HepG2 (cell line): ENCODE data around the gene STX10. TPM values are rescaled to one million over a fixed set of nuclear protein-coding genes. Genes with fewer than 3 reads are reported as not detected.

Experiments used
- KDM2A ChIP-seq: sonication (generic); formaldehyde crosslinking; IDR thresholded peaks from 2 replicates; pipeline ENCODE4 v1.4.0; 2020; ENCODE audit warnings: low read depth, missing genetic modification reagents, borderline replicate concordance
- MIXL1 ChIP-seq: IDR thresholded peaks from 2 replicates; pipeline ENCODE4 v1.6.1; 2016
- SOX6 ChIP-seq, 2 experiments: fragments of 450-650 bp in 1 of 2; sonication (generic) in 1 of 2; formaldehyde crosslinking in 1 of 2; IDR thresholded peaks; 2 replicates each; pipeline versions ENCODE4 v1.4.0 to v1.6.1; 2017 to 2020; ENCODE audit warnings: antibody characterized with exemption in 1 of 2, mild to moderate bottlenecking in 1 of 2, missing genetic modification reagents in 1 of 2
- SP4 ChIP-seq: sonication (generic); formaldehyde crosslinking; IDR thresholded peaks from 2 replicates; pipeline ENCODE4 v1.8.1; 2023; ENCODE audit warnings: mild to moderate bottlenecking, missing genetic modification reagents
- ZFX ChIP-seq: sonication (generic); formaldehyde crosslinking; IDR thresholded peaks from 2 replicates; pipeline ENCODE4 v1.4.0; 2020; ENCODE audit warnings: mild to moderate bottlenecking, low read depth, missing genetic modification reagents, moderate library complexity
- polyA plus RNA-seq, 8 experiments: library from polyadenylated mRNA; depleted of rRNA in 3 of 8; stranded (reverse) in 7 of 8; unstranded in 1 of 8; fragments of >200 nt; fragmentation: Illumina TruSeq in 4 of 8; extraction: Trizol in 4 of 8; gene quantifications; 2 replicates each; pipeline versions ENCODE4 v1.2.1 to v1.2.3, GENCODE V29; 2011 to 2016; ENCODE audit warnings: low read depth in 4 of 8, missing spikeins in 1 of 8, mixed read lengths in 1 of 8; ENCODE audit not compliant: insufficient read depth in 1 of 8
- total RNA-seq, 5 experiments: library from RNA; depleted of rRNA; stranded (reverse); fragments of >200 nt; fragmentation: Illumina TruSeq; extraction: Trizol; gene quantifications; 2 replicates each; pipeline ENCODE4 v1.2.3, GENCODE V29; 2016; ENCODE audit warnings: low read depth in 1 of 5
- TF ChIP-seq, protein P1 (sequence below): sonication (generic); formaldehyde crosslinking; IDR thresholded peaks from 2 replicates; pipeline ENCODE4 v1.9.0; 2021; ENCODE audit warnings: mild to moderate bottlenecking, missing genetic modification reagents
- TF ChIP-seq, protein P2 (sequence below): IDR thresholded peaks from 2 replicates; pipeline ENCODE4 v1.6.1; 2012; ENCODE audit warnings: inconsistent platforms
- TF ChIP-seq, protein P3 (sequence below): sonication (generic); formaldehyde crosslinking; IDR thresholded peaks from 2 replicates; pipeline ENCODE4 v1.8.1; 2022; ENCODE audit warnings: low read depth, mild to moderate bottlenecking, missing genetic modification reagents
- TF ChIP-seq, protein P4 (sequence below): sonication (generic); formaldehyde crosslinking; IDR thresholded peaks from 2 replicates; pipeline ENCODE4 v1.4.0; 2020; ENCODE audit warnings: mild to moderate bottlenecking, missing genetic modification reagents

STX10 gene
- total and polyA plus RNA-seq, 2 of the 13 experiments (the other 11 are each of a cell fraction or from before 2014, with no cell fraction given) = 47.9 to 66.4 TPM

DNA sequence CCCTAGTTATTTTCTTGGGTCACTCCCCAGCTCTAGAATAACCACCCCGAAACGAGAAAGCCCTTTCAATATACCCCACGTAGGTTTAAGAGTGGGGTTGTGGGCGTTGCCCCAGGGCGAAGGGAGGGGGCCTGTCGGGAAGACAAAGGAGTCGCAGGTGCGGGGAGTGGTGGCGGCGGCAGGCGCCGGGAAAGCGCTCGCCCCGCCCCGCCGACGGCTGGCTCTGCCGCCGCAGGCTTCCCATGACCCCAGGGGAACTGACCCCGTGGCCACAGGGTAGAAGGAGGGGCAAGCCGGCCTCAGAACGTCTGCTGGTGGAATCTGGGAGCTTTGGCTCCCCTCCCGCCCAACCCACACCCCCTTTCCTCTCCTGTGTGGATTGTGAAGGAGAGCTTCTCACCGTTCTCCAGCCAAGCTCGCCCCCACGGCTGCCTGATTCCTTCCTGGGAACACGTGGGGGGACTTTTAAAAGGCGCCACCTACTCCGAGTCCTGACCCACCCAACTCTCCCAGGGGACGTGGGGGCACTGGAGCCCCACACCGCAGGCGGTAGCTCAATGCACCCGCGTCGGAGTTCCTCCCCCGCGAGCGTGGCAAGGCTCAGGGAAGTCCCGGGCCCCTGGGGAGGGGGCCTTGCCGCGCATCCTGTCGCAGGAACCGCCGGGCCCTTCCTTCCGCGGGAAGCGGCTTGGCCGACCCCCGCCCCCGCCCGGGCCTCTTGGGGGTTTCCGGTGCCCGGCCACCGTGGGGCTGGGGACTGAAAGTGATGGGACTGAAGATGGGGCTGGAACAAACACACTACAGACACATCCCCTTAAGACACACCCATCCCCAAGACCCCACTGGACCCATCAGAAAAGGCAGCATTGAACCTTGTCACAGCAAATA, 5.5 kb upstream of the STX10 start (continued):
- TF ChIP-seq, protein P1, sequence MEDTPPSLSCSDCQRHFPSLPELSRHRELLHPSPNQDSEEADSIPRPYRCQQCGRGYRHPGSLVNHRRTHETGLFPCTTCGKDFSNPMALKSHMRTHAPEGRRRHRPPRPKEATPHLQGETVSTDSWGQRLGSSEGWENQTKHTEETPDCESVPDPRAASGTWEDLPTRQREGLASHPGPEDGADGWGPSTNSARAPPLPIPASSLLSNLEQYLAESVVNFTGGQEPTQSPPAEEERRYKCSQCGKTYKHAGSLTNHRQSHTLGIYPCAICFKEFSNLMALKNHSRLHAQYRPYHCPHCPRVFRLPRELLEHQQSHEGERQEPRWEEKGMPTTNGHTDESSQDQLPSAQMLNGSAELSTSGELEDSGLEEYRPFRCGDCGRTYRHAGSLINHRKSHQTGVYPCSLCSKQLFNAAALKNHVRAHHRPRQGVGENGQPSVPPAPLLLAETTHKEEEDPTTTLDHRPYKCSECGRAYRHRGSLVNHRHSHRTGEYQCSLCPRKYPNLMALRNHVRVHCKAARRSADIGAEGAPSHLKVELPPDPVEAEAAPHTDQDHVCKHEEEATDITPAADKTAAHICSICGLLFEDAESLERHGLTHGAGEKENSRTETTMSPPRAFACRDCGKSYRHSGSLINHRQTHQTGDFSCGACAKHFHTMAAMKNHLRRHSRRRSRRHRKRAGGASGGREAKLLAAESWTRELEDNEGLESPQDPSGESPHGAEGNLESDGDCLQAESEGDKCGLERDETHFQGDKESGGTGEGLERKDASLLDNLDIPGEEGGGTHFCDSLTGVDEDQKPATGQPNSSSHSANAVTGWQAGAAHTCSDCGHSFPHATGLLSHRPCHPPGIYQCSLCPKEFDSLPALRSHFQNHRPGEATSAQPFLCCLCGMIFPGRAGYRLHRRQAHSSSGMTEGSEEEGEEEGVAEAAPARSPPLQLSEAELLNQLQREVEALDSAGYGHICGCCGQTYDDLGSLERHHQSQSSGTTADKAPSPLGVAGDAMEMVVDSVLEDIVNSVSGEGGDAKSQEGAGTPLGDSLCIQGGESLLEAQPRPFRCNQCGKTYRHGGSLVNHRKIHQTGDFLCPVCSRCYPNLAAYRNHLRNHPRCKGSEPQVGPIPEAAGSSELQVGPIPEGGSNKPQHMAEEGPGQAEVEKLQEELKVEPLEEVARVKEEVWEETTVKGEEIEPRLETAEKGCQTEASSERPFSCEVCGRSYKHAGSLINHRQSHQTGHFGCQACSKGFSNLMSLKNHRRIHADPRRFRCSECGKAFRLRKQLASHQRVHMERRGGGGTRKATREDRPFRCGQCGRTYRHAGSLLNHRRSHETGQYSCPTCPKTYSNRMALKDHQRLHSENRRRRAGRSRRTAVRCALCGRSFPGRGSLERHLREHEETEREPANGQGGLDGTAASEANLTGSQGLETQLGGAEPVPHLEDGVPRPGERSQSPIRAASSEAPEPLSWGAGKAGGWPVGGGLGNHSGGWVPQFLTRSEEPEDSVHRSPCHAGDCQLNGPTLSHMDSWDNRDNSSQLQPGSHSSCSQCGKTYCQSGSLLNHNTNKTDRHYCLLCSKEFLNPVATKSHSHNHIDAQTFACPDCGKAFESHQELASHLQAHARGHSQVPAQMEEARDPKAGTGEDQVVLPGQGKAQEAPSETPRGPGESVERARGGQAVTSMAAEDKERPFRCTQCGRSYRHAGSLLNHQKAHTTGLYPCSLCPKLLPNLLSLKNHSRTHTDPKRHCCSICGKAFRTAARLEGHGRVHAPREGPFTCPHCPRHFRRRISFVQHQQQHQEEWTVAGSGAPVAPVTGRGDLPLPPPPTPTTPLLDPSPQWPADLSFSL (CRISPR knock-in tag) = no peak
- TF ChIP-seq, protein P2, sequence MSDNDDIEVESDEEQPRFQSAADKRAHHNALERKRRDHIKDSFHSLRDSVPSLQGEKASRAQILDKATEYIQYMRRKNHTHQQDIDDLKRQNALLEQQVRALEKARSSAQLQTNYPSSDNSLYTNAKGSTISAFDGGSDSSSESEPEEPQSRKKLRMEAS = peak; percentile 39; the same call in 1 of the 2 replicates
- TF ChIP-seq SOX6 (IDR thresholded peaks at IDR 0.05) (no peak), SOX6 (CRISPR knock-in tag; IDR thresholded peaks at IDR 0.05) (peak; percentile 77), KDM2A (CRISPR knock-in tag) (peak; percentile 80), MIXL1 (0 out of 2 replicates have a peak, but pooled peaks have one; percentile 13), ZFX (peak; percentile 26; the same call in 1 of the 2 replicates), SP4 (CRISPR knock-in tag) (0 out of 2 replicates have a peak, but pooled peaks have one; percentile 14)
- TF ChIP-seq, protein P3, sequence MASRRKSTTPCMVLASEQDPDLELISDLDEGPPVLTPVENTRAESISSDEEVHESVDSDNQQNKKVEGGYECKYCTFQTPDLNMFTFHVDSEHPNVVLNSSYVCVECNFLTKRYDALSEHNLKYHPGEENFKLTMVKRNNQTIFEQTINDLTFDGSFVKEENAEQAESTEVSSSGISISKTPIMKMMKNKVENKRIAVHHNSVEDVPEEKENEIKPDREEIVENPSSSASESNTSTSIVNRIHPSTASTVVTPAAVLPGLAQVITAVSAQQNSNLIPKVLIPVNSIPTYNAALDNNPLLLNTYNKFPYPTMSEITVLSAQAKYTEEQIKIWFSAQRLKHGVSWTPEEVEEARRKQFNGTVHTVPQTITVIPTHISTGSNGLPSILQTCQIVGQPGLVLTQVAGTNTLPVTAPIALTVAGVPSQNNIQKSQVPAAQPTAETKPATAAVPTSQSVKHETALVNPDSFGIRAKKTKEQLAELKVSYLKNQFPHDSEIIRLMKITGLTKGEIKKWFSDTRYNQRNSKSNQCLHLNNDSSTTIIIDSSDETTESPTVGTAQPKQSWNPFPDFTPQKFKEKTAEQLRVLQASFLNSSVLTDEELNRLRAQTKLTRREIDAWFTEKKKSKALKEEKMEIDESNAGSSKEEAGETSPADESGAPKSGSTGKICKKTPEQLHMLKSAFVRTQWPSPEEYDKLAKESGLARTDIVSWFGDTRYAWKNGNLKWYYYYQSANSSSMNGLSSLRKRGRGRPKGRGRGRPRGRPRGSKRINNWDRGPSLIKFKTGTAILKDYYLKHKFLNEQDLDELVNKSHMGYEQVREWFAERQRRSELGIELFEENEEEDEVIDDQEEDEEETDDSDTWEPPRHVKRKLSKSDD (CRISPR knock-in tag) = no peak
- TF ChIP-seq, protein P4, sequence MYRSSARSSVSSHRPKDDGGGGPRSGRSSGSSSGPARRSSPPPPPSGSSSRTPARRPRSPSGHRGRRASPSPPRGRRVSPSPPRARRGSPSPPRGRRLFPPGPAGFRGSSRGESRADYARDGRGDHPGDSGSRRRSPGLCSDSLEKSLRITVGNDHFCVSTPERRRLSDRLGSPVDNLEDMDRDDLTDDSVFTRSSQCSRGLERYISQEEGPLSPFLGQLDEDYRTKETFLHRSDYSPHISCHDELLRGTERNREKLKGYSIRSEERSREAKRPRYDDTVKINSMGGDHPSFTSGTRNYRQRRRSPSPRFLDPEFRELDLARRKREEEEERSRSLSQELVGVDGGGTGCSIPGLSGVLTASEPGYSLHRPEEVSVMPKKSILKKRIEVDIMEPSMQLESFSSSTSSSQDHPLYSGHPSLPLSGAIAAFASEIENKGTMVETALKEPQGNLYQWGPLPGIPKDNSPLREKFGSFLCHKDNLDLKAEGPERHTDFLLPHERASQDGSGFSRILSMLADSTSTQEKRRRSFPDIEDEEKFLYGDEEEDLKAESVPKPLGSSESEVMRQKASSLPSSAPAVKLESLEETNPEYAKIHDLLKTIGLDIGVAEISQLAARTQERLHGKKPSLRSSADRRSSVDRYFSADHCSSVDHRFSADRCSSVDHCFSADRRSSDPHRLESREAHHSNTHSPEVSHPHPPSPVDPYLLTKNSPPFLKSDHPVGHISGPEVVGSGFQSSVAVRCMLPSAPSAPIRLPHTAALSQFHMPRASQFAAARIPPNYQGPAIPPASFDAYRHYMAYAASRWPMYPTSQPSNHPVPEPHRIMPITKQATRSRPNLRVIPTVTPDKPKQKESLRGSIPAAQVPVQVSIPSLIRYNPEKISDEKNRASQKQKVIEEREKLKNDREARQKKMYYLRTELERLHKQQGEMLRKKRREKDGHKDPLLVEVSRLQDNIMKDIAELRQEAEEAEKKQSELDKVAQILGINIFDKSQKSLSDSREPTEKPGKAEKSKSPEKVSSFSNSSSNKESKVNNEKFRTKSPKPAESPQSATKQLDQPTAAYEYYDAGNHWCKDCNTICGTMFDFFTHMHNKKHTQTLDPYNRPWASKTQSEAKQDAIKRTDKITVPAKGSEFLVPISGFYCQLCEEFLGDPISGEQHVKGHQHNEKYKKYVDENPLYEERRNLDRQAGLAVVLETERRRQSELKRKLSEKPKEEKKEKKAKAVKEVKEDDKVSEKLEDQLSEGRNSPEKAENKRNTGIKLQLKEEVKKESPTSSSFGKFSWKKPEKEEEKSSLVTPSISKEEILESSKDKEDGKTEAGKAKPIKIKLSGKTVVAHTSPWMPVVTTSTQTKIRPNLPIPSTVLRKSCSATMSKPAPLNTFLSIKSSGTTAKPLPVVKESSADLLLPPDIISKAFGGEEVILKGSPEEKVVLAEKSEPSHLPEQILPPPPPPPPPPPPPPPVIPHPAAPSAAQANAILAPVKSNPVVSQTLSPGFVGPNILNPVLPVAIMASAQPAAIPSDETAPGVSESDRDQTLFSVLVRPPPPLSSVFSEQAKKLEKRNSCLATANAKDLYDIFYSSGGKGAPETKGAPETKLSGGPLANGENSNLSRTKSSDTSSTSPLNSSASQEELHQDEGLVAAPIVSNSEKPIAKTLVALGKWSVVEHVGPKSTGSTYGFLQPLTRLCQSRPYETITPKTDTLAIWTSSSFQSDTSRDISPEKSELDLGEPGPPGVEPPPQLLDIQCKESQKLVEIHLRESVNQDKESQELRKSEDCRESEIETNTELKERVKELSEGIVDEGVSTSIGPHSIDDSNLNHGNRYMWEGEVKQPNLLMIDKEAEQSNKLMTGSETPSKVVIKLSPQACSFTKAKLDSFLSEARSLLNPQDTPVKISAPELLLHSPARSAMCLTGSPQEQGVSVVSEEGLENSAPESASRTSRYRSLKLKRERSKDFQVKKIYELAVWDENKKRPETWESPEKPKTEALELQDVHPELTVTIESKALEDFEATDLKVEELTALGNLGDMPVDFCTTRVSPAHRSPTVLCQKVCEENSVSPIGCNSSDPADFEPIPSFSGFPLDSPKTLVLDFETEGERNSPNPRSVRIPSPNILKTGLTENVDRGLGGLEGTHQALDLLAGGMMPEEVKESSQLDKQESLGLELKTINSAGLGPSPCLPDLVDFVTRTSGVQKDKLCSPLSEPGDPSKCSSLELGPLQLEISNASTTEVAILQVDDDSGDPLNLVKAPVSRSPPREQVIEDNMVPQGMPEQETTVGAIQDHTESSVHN (CRISPR knock-in tag) = no peak
